OCI-LY1 (cell line): ENCODE data around the gene EIF3C.
"Not testable (repeated sequence)": the region's sequence is repeated elsewhere in the genome, so short reads cannot be mapped to it uniquely, and the experiment has no call there.

Experiments
- CTCF ChIP-seq: fragments of 200-600 bp; sonication (generic), shearing (Covaris generic); IDR thresholded peaks from 2 replicates; pipeline ENCODE4 v1.5.1; 2017; ENCODE audit warnings: mild to moderate bottlenecking, antibody characterized with exemption, low read length, moderate library complexity, mixed read lengths
- EZH2 ChIP-seq: fragments of 200-600 bp; sonication (generic), shearing (Covaris generic); IDR thresholded peaks from 2 replicates; pipeline ENCODE4 v1.8.0; 2017; ENCODE audit warnings: borderline replicate concordance, mixed run types, mild to moderate bottlenecking, antibody characterized with exemption, low read length, moderate library complexity, mixed read lengths

GRCh38 chr16:28741295-28741694 lies 30.0 kb downstream of the EIF3C start:
- TF ChIP-seq CTCF, EZH2: not testable (repeated sequence)
